Pancreas (tissue), 10 donors: ENCODE measurements around the gene DACT3. TPM values are rescaled to one million over a fixed set of nuclear protein-coding genes. Genes with fewer than 3 reads are reported as not detected.

Experiments
- ATAC-seq, 4 donors: fragments of 200-7000 bp; cut with Tn5 transposase; one replicate each; pipeline versions ENCODE4 v1.8.0 to v1.9.1; 2020; ENCODE audit warnings: mild to moderate bottlenecking in 4 of 4, moderate library complexity in 4 of 4
- DNase-seq, 6 donors: peaks; one replicate each; pipeline ENCODE4 v3.0.0-alpha.2; 2020
- FAIRE-seq: peaks from 2 replicates; lab custom pipeline; 2012; peaks lifted over from hg19 to GRCh38; lab: Jason Lieb, UNC
- H3K27ac ChIP-seq, 4 donors: fragments of 200-600 bp; sonication (generic); 1 replicate in 3 of 4; 2 replicates in 1 of 4; pipeline versions ENCODE4 v1.5.0 to v1.8.0; 2020
- H3K27me3 ChIP-seq, 4 donors: fragments of 200-600 bp; one replicate each; pipeline ENCODE4 v1.8.0; 2021
- H3K36me3 ChIP-seq, 3 donors: fragments of 200-600 bp; sonication (generic) in 1 of 3; one replicate each; pipeline versions ENCODE4 v1.5.0 to v1.8.0; 2020 to 2021
- H3K4me1 ChIP-seq, 3 donors: fragments of 200-600 bp; one replicate each; pipeline ENCODE4 v1.8.0; 2021
- H3K4me3 ChIP-seq, 4 donors: fragments of 200-600 bp; sonication (generic) in 2 of 4; one replicate each; pipeline versions ENCODE4 v1.5.0 to v1.8.0; 2020 to 2021
- H3K9me3 ChIP-seq, 4 donors: fragments of 200-600 bp; one replicate each; pipeline ENCODE4 v1.8.0; 2021
- WGBS, 2 donors: extraction: QIAGEN DNeasy Blood & Tissue Kit; methylation state at CpG; one replicate each; pipeline ENCODE4 v1.1.7; 2013; 5-methylcytosine and 5-hydroxymethylcytosine counted together
- intact Hi-C, 3 donors: fragments of 100-400 bp; cut with DNase I; formaldehyde crosslinking; loops; one replicate each; pipeline versions ENCODE4 v1.11.1 to v1.14.2; 2022
- polyA plus RNA-seq, 2 donors: library from polyadenylated mRNA; stranded (reverse); fragments of 200-250 nt; gene quantifications; one replicate each; pipeline ENCODE4 v1.2.3, GENCODE V29; 2013
- total RNA-seq, 6 donors: library from RNA; stranded (reverse); fragmentation: NEBNext Ultra II Directional in 4 of 6; extraction: Animal tissue kit (Norgen Biotek cat#: 25700) in 4 of 6; gene quantifications; one replicate each; pipeline versions ENCODE4 v1.2.1 to v1.2.4, GENCODE V29; 2021 to 2023
- TF ChIP-seq, protein P1 (sequence below), 4 donors: fragments of 200-600 bp; sonication (generic) in 3 of 4; IDR thresholded peaks; one replicate each; pipeline versions ENCODE4 v1.5.0 to v1.8.0; 2021; ENCODE audit warnings: antibody characterized with exemption in 4 of 4
- donor health status: healthy with polysubstance abuse.
- donor health status: DM: no; HTN: no; CAD: no; lungs with moderate emphysema.
- donor health status: DM: no; HTN: no; CAD: no.
- donor health status: control.
- donor health status: control.
- donor health status: Bipolar disorder and iron deficiency.
- donor health status: DM: yes; HTN: yes; CAD: no.
- donor health status: DM: no; HTN: no; CAD: no.
- donor health status: DM: no; HTN: no; CAD: no.
- donor health status: DM: yes; HTN: yes; CAD: no.

DACT3 gene
- total and polyA plus RNA-seq, 8 donors = 0.24 to 1.7 (median 0.71) TPM

GRCh38 chr19:46617601-46618000, 43.4 kb downstream of the DACT3 start:
- TF ChIP-seq, protein P1, sequence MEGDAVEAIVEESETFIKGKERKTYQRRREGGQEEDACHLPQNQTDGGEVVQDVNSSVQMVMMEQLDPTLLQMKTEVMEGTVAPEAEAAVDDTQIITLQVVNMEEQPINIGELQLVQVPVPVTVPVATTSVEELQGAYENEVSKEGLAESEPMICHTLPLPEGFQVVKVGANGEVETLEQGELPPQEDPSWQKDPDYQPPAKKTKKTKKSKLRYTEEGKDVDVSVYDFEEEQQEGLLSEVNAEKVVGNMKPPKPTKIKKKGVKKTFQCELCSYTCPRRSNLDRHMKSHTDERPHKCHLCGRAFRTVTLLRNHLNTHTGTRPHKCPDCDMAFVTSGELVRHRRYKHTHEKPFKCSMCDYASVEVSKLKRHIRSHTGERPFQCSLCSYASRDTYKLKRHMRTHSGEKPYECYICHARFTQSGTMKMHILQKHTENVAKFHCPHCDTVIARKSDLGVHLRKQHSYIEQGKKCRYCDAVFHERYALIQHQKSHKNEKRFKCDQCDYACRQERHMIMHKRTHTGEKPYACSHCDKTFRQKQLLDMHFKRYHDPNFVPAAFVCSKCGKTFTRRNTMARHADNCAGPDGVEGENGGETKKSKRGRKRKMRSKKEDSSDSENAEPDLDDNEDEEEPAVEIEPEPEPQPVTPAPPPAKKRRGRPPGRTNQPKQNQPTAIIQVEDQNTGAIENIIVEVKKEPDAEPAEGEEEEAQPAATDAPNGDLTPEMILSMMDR (IDR thresholded peaks at IDR 0.05) = no peak
- Histone ChIP-seq H3K4me1 (peaks cover 13 to 24% (median 15%) of the 10 kb centered on the region in 3 donors), H3K27me3 (no peaks in the 10 kb centered on the region), H3K9me3 (no peaks in the 10 kb centered on the region), H3K36me3 (no peaks in the 10 kb centered on the region), H3K27ac (peak overlapping the region; percentile 16 to 61 (median 42)), H3K4me3 (no peak overlapping the region)
- 41 to 46% methylated on average over 6 of the region's 6 CpGs for WGBS, 2 donors
- intact Hi-C loops = no loop called here
- peak in 2 of 6 donors; percentile 26 to 35 for DNase-seq
- ATAC-seq = peak; percentile 9 to 21 (median 16)
- no peak for FAIRE-seq

DNA sequence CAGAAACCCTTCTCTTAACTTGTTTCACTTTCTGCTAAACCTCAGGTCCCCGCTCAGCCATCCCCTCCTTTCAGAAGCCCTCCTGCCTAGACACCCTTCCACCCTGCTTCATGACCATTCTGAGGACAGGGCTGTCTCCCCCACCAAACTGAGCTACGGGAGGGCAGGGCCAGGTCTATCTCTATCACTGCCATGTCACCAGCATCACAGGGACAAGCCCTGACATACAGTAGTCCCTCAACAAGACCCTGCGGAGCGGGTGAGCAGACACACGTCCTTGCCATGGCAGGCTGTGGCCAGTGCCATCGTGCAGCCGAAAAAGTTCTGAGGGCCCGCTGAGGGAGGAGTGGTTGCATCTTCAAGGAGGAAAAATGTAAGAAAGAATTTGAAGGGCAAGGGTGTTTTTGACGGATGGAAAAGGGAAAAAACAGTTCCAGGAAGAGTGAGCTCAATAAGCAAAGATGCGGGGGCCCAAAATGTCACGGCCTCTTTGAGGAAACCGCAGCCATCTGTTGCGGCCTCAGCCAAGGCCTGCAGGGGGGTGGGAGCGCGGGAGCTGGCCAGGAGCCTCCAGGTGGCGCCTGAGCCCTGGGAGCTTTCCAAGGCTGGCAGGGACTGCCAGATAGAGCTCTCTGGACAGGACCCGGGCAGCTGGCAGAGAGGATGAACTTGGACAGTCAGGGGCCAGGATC, 44.2 kb downstream of the DACT3 start:
- ATAC-seq (peak; percentile 76 to 87 (median 84)), DNase-seq (peak; percentile 86 to 97 (median 89)), FAIRE-seq (no peak)
- Histone ChIP-seq H3K36me3 (no peaks in the 10 kb centered on the region), H3K27me3 (no peaks in the 10 kb centered on the region), H3K4me1 (peaks cover 13 to 24% (median 15%) of the 10 kb centered on the region in 3 donors), H3K4me3 (no peak overlapping the region), H3K9me3 (no peaks in the 10 kb centered on the region), H3K27ac (peak overlapping the region in 3 of 4 donors; percentile 16 to 61 (median 55))
- 20 to 22% methylated on average over 17 of the region's 17 CpGs for WGBS, 2 donors
- TF ChIP-seq, protein P1 (IDR thresholded peaks at IDR 0.05) = peak; percentile 18 to 36 (median 33)
- intact Hi-C loops = no loop called here

DNA sequence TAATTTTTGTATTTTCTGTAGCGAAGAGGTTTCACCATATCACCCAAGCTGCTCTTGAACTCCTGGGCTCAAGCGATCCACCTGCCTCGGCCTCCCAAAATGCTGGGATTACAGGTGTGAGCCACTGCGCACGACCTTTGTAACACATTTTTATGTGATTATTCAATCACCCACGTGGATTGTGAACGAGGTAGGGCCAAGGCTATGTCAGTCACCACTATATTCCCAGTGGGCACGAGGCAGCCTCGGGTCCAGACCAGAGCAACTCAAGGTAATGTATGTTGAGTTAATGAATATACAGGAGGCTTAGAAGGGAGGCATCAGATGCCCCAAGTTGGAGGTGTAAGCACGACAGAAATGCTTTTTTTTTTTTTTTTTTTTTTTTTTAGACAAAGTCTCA, 45.0 kb downstream of the DACT3 start:
- 59 to 60% methylated on average over 10 of the region's 10 CpGs for WGBS, 2 donors
- FAIRE-seq = no peak
- H3K36me3 ChIP-seq = no peaks in the 10 kb centered on the region
- no peak for ATAC-seq
- H3K9me3 ChIP-seq = no peaks in the 10 kb centered on the region
- TF ChIP-seq, protein P1 (IDR thresholded peaks at IDR 0.05) = no peak
- H3K4me3 ChIP-seq = no peak overlapping the region
- no peak overlapping the region for H3K27ac ChIP-seq
- H3K4me1 ChIP-seq = peaks cover 13 to 24% (median 15%) of the 10 kb centered on the region in 3 donors
- intact Hi-C loops = no loop called here
- H3K27me3 ChIP-seq = no peaks in the 10 kb centered on the region
- DNase-seq = peak in 2 of 6 donors; percentile 20 to 21

DNA sequence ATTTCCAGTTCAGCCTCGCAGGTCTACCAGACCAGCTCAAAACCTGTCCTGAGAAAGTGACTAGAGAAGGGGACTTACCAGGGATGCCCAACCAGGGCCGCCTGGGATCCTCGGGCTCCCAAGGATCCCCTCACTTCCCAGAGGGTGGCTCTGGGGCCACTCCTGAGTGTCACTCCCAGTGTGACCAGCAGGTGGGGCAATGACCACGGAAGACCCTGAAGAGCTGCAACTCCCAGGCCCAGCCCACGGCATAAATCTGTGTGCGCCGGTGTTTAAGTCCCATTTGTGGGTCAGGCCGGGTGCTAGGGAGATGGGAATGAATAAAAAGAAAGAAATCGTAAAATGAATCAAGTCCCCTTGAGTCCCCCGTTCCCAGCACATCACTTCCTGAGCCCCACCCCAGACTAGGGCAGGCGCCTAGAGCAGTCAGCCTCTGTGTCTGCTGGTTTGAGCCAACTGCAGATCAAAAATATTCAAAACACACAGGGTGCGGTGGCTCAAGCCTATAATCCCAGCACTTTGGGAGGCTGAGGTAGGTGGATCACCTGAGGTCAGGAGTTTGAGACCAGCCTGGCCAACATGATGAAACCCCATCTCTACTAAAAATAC, 46.8 kb downstream of the DACT3 start:
- Histone ChIP-seq H3K9me3 (no peaks in the 10 kb centered on the region), H3K4me1 (peaks cover 13 to 24% (median 15%) of the 10 kb centered on the region in 3 donors), H3K36me3 (peaks cover 0 to 9% (median 4%) of the 10 kb centered on the region in 3 donors), H3K27me3 (no peaks in the 10 kb centered on the region), H3K4me3 (no peak overlapping the region), H3K27ac (no peak overlapping the region)
- TF ChIP-seq, protein P1 (IDR thresholded peaks at IDR 0.05) = peak; percentile 86 to 90 (median 88)
- intact Hi-C loops = loop anchor here in 2 of 3 donors (5.0 kb wide), 1 partner anchor 48 kb away; the partner anchor contains the start of gene DACT3 (in 2 of the 2)
- DNase-seq = peak; percentile 74 to 94 (median 86)
- WGBS, 2 donors = 10 to 13% methylated on average over 12 of the region's 12 CpGs
- FAIRE-seq = no peak
- ATAC-seq = peak; percentile 44 to 78 (median 72)
